Thyroid gland (tissue), 4 donors: ENCODE measurements around the gene XPNPEP1.

ENCODE experiments used
- POLR2A ChIP-seq, 2 donors: fragments of 450-650 bp; IDR thresholded peaks; one replicate each; pipeline ENCODE4 v1.6.1; 2017; ENCODE audit warnings: antibody characterized with exemption in 2 of 2, mild to moderate bottlenecking in 2 of 2, moderate library complexity in 1 of 2
- TF ChIP-seq, protein P1 (sequence below), 6 experiments: fragments of 200-600 bp in 3 of 6; fragments of 450-650 bp in 3 of 6; sonication (generic) in 3 of 6; IDR thresholded peaks; one replicate each; pipeline ENCODE4 v1.5.1; 2016 to 2019; ENCODE audit warnings: antibody characterized with exemption in 6 of 6, mild to moderate bottlenecking in 2 of 6, inconsistent platforms in 1 of 6, moderate library complexity in 1 of 6

- TF ChIP-seq, protein P1, sequence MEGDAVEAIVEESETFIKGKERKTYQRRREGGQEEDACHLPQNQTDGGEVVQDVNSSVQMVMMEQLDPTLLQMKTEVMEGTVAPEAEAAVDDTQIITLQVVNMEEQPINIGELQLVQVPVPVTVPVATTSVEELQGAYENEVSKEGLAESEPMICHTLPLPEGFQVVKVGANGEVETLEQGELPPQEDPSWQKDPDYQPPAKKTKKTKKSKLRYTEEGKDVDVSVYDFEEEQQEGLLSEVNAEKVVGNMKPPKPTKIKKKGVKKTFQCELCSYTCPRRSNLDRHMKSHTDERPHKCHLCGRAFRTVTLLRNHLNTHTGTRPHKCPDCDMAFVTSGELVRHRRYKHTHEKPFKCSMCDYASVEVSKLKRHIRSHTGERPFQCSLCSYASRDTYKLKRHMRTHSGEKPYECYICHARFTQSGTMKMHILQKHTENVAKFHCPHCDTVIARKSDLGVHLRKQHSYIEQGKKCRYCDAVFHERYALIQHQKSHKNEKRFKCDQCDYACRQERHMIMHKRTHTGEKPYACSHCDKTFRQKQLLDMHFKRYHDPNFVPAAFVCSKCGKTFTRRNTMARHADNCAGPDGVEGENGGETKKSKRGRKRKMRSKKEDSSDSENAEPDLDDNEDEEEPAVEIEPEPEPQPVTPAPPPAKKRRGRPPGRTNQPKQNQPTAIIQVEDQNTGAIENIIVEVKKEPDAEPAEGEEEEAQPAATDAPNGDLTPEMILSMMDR (IDR thresholded peaks at IDR 0.05), result no peak
- no peak for TF ChIP-seq POLR2A (IDR thresholded peaks at IDR 0.05)
These were observed 17.2 kb upstream of the XPNPEP1 start for GRCh38 chr10:109940553-109940952.
